Progenitor cell of endocrine pancreas (in vitro differentiated cells): ENCODE measurements around the gene GSTK1. TPM values are rescaled to one million over a fixed set of nuclear protein-coding genes. Genes with fewer than 3 reads are reported as not detected.

Experiments
- DNase-seq: peaks from one replicate; pipeline ENCODE4 v3.0.0; 2021; ENCODE audit warnings: low spot score; ENCODE audit not compliant: unreplicated experiment
- H3K27ac Mint-ChIP-seq: 2 replicates; pipeline ENCODE4 v1.8.0; 2021; ENCODE audit warnings: mild to moderate bottlenecking, moderate library complexity, mixed read lengths
- H3K27me3 Mint-ChIP-seq: 2 replicates; pipeline ENCODE4 v1.8.0; 2021; ENCODE audit warnings: mixed read lengths
- H3K36me3 Mint-ChIP-seq: 2 replicates; pipeline ENCODE4 v1.8.0; 2022; ENCODE audit warnings: mixed read lengths; ENCODE audit not compliant: insufficient read depth
- H3K4me1 Mint-ChIP-seq: 2 replicates; pipeline ENCODE4 v1.8.0; 2021; ENCODE audit warnings: low read depth, mixed read lengths
- H3K4me3 Mint-ChIP-seq: 2 replicates; pipeline ENCODE4 v1.8.0; 2021; ENCODE audit warnings: low read depth, mild to moderate bottlenecking, moderate library complexity, mixed read lengths
- H3K9me3 Mint-ChIP-seq: 2 replicates; pipeline ENCODE4 v1.8.0; 2021; ENCODE audit warnings: low read depth, mixed read lengths
- CTCF ChIP-seq: fragments of 200-600 bp; sonication (generic); IDR thresholded peaks from one replicate; pipeline ENCODE4 v1.5.0; 2021; ENCODE audit warnings: antibody characterized with exemption, mild to moderate bottlenecking; ENCODE audit not compliant: unreplicated experiment
- total RNA-seq: library from RNA; stranded (reverse); gene quantifications from 2 replicates; pipeline ENCODE4 v1.2.1, GENCODE V29; 2021

GSTK1 gene
- total RNA-seq, 1 donor from 2014 or later: 110 TPM

DNA sequence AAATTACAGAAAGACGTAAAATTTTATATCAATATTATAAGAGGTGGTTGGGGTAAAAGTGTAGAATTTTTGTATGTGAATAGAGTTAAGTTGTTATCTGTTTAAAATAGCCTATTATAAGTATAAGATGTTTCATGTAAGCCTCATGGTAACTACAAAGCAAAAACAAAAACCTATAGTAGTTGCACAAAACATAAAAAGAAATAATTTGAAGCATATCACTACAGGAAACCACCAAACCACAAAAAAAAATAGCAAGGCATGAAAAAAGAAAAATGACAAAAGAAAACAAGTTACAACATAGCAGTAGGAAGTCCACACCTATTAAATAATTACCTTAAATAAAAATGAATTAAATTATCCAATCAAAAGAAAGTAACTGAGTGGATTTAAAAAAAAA, 12.4 kb upstream of the GSTK1 start:
- Mint-ChIP-seq H3K27ac (no peak overlapping the region), H3K4me3 (no peak overlapping the region)

DNA sequence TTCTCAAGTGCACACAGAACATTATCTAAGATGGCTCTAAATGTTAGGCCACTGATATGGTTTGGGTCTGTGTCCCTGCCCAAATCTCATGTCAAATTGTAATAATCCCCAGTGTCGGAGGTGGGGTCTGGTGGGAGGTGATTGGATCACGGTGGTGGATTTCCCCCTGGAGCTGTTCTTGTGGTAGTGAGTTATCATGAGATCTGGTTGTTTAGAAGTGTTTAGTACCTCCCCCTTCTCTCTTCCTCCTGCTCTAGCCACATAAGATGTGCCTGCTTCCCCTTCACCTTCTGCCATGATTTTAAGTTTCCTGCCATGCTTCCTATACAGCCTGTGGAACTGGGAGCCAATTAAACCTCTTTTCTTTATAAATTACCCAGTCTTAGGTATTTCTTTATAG, 11.2 kb upstream of the GSTK1 start:
- no peak for TF ChIP-seq CTCF
- Mint-ChIP-seq H3K36me3 (peaks cover 2% of the 10 kb centered on the region), H3K27ac (no peak overlapping the region), H3K27me3 (no peaks in the 10 kb centered on the region), H3K9me3 (peaks cover 6% of the 10 kb centered on the region), H3K4me3 (no peak overlapping the region), H3K4me1 (peaks cover 7% of the 10 kb centered on the region)
- no peak for DNase-seq

More for the DNA sequence above, 12.4 kb upstream of the GSTK1 start:
- peaks cover 6% of the 10 kb centered on the region for H3K9me3 Mint-ChIP-seq
- peaks cover 7% of the 10 kb centered on the region for H3K4me1 Mint-ChIP-seq
- no peaks in the 10 kb centered on the region for H3K27me3 Mint-ChIP-seq
- DNase-seq: no peak
- peaks cover 2% of the 10 kb centered on the region for H3K36me3 Mint-ChIP-seq
- no peak for TF ChIP-seq CTCF

GRCh38 chr7:143255564-143255963, 7.7 kb upstream of the GSTK1 start:
- H3K4me3 Mint-ChIP-seq: no peak overlapping the region
- TF ChIP-seq CTCF: no peak
- H3K36me3 Mint-ChIP-seq: peaks cover 2% of the 10 kb centered on the region
- no peak overlapping the region for H3K27ac Mint-ChIP-seq
- no peak for DNase-seq
- peaks cover 3% of the 10 kb centered on the region for H3K4me1 Mint-ChIP-seq
- H3K27me3 Mint-ChIP-seq: no peaks in the 10 kb centered on the region
- peaks cover 6% of the 10 kb centered on the region for H3K9me3 Mint-ChIP-seq

- Mint-ChIP-seq H3K4me1 (peaks cover 3% of the 10 kb centered on the region), H3K27ac (no peak overlapping the region), H3K27me3 (no peaks in the 10 kb centered on the region), H3K4me3 (no peak overlapping the region), H3K36me3 (peaks cover 2% of the 10 kb centered on the region), H3K9me3 (peaks cover 6% of the 10 kb centered on the region)
- no peak for TF ChIP-seq CTCF
- no peak for DNase-seq
Observed at GRCh38 chr7:143256325-143256724, 6.9 kb upstream of the GSTK1 start.

- H3K4me3 Mint-ChIP-seq: no peak overlapping the region
- peaks cover 2% of the 10 kb centered on the region for H3K36me3 Mint-ChIP-seq
- no peaks in the 10 kb centered on the region for H3K27me3 Mint-ChIP-seq
- TF ChIP-seq CTCF: no peak
- H3K27ac Mint-ChIP-seq: no peak overlapping the region
- peaks cover 3% of the 10 kb centered on the region for H3K4me1 Mint-ChIP-seq
- H3K9me3 Mint-ChIP-seq: peaks cover 6% of the 10 kb centered on the region
- no peak for DNase-seq
Observed at GRCh38 chr7:143256932-143257331, 6.3 kb upstream of the GSTK1 start.
